Loucy (cell line): ENCODE results near the gene C20orf204.
A peak's percentile ranks its signal among the peaks of the same experiment; 100 is the strongest.

Experiments
- H2AFZ ChIP-seq: fragments of 200-600 bp; sonication (generic); 2 replicates; pipeline ENCODE4 v1.6.0; 2016; ENCODE audit warnings: antibody characterized with exemption, mild to moderate bottlenecking, low read length, moderate library complexity
- H3F3A ChIP-seq: fragments of 200-600 bp; 2 replicates; pipeline ENCODE4 v1.6.0; 2016; ENCODE audit warnings: antibody characterized with exemption, low read depth, mild to moderate bottlenecking
- H3K27me3 ChIP-seq: fragments of 200-600 bp; sonication (generic); 2 replicates; pipeline ENCODE4 v1.6.1; 2014; ENCODE audit warnings: low read length, mild to moderate bottlenecking; ENCODE audit not compliant: insufficient read depth, poor library complexity, severe bottlenecking
- H3K36me3 ChIP-seq: fragments of 200-600 bp; sonication (generic); 2 replicates; pipeline ENCODE4 v1.6.1; 2016; ENCODE audit warnings: low read length; ENCODE audit not compliant: insufficient read depth
- H3K4me1 ChIP-seq: fragments of 200-600 bp; sonication (generic); 2 replicates; pipeline ENCODE4 v1.5.1; 2014; ENCODE audit warnings: low read length, mild to moderate bottlenecking; ENCODE audit not compliant: insufficient read depth, poor library complexity, severe bottlenecking
- H3K4me2 ChIP-seq: fragments of 200-600 bp; sonication (generic); 2 replicates; pipeline ENCODE4 v1.6.0; 2014; ENCODE audit warnings: antibody characterized with exemption, low read length, low read depth, mild to moderate bottlenecking; ENCODE audit not compliant: poor library complexity, severe bottlenecking
- H3K4me3 ChIP-seq: fragments of 200-600 bp; sonication (generic); 2 replicates; pipeline ENCODE4 v1.5.1; 2014; ENCODE audit warnings: low read length, mild to moderate bottlenecking, mixed read lengths; ENCODE audit not compliant: poor library complexity, severe bottlenecking
- H3K79me2 ChIP-seq: fragments of 200-600 bp; sonication (generic); 2 replicates; pipeline ENCODE4 v1.6.1; 2014; ENCODE audit warnings: low read length; ENCODE audit not compliant: insufficient read depth
- H3K9ac ChIP-seq: fragments of 200-600 bp; sonication (generic); 2 replicates; pipeline ENCODE4 v1.6.0; 2014; ENCODE audit warnings: mild to moderate bottlenecking, low read depth, low read length, moderate library complexity; ENCODE audit not compliant: poor library complexity, severe bottlenecking
- H3K9me2 ChIP-seq: fragments of 200-600 bp; sonication (generic); replicated peaks from 2 replicates; pipeline ENCODE4 v1.6.1; 2016; ENCODE audit warnings: low read depth, low read length, mixed read lengths
- H3K9me3 ChIP-seq: fragments of 200-600 bp; sonication (generic); 2 replicates; pipeline ENCODE4 v1.6.1; 2014; ENCODE audit warnings: mild to moderate bottlenecking, antibody characterized with exemption, low read length, low read depth; ENCODE audit not compliant: insufficient read depth
- H4K20me1 ChIP-seq: fragments of 200-600 bp; sonication (generic); 2 replicates; pipeline ENCODE4 v1.6.0; 2014; ENCODE audit warnings: antibody characterized with exemption, low read length, mild to moderate bottlenecking; ENCODE audit not compliant: insufficient read depth, poor library complexity, severe bottlenecking
- CTCF ChIP-seq: fragments of 200-600 bp; sonication (generic); conservative IDR thresholded peaks from 2 replicates; pipeline ENCODE4 v1.5.1; 2014; ENCODE audit warnings: mild to moderate bottlenecking, antibody characterized with exemption, low read length
- EZH2phosphoT487 ChIP-seq: fragments of 200-600 bp; IDR thresholded peaks from 2 replicates; pipeline ENCODE4 v1.6.1; 2018; ENCODE audit warnings: antibody characterized with exemption, mild to moderate bottlenecking, moderate library complexity, borderline replicate concordance

C20orf204 gene

GRCh38 chr20:64035066-64035932 is 683 bp upstream of the C20orf204 start:
- no peaks in the 10 kb centered on the region for H3K9me2 ChIP-seq
- no peak overlapping the region for H2AFZ ChIP-seq
- H4K20me1 ChIP-seq = no peaks in the 10 kb centered on the region
- H3K4me1 ChIP-seq = peaks cover 43% of the 10 kb centered on the region
- no peak overlapping the region for H3K4me2 ChIP-seq
- no peaks in the 10 kb centered on the region for H3K27me3 ChIP-seq
- H3K36me3 ChIP-seq = peaks cover 23% of the 10 kb centered on the region; the same call in 1 of the 2 replicates
- H3K9me3 ChIP-seq = no peaks in the 10 kb centered on the region
- no peak overlapping the region for H3K4me3 ChIP-seq
- H3K9ac ChIP-seq = no peak overlapping the region
- H3F3A ChIP-seq = peaks cover 4% of the 10 kb centered on the region; the same call in 1 of the 2 replicates
- TF ChIP-seq CTCF = no peak
- no peak for TF ChIP-seq EZH2phosphoT487
- H3K79me2 ChIP-seq = no peaks in the 10 kb centered on the region

DNA sequence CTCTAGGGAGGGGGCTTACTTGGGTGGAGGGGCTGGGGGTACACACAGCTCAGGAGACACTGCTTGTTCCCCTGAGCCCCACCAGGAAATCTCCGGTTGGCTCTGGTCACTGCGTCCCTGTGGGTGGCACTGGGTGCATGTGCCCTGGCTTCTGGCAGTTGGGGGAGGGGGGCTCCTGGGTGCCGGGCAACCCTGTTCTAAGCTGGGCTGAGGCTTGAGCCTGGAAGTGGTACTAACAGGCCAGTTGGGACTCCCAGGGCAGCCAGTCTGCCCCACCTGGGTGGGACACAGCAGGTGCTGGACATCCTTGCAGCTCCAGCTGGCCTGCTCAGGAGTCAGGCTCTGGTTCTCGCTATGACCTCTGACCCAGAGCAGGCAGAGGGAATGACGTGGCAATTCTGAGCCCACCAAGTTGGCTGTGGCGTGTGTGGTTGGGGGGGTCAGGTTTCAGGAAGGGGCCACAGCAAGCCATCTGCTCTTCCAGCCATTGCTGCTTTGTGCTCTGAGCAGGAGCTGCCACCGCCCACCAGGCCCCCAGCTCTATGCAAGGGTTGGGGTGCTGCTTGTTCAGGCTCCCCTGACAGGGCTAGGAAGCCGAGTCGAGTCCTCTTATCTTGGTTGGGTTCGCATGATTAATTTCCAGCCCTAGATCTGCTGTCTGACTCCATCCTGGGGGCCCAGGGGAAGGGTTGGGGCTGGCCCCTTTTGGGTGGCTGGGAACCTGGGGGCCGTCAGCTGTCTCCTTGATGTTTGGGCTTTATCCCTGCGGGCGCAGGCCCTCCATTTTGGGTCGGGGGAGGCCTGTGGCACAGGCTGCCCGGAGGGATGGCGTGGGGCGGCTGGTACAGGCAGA is 590 bp downstream of the C20orf204 start:
- Histone ChIP-seq H3K27me3 (no peaks in the 10 kb centered on the region), H4K20me1 (no peaks in the 10 kb centered on the region), H3F3A (peaks cover 4% of the 10 kb centered on the region; the same call in 1 of the 2 replicates), H3K36me3 (peaks cover 14% of the 10 kb centered on the region; the same call in 1 of the 2 replicates), H3K4me1 (peaks cover 50% of the 10 kb centered on the region), H3K9me2 (no peaks in the 10 kb centered on the region), H3K9ac (peak overlapping the region; percentile 44), H3K4me2 (peak overlapping the region; percentile 83), H3K9me3 (no peaks in the 10 kb centered on the region), H3K79me2 (no peaks in the 10 kb centered on the region), H2AFZ (no peak overlapping the region), H3K4me3 (no peak overlapping the region)
- TF ChIP-seq CTCF = no peak
- TF ChIP-seq EZH2phosphoT487 = no peak

GRCh38 chr20:64037199-64037497 is 1.2 kb downstream of the C20orf204 start:
- TF ChIP-seq EZH2phosphoT487 (no peak), CTCF (no peak)
- H3K4me2 ChIP-seq = peak overlapping the region; percentile 83
- no peaks in the 10 kb centered on the region for H3K9me2 ChIP-seq
- peaks cover 8% of the 10 kb centered on the region; the same call in 1 of the 2 replicates for H3K36me3 ChIP-seq
- no peaks in the 10 kb centered on the region for H3K79me2 ChIP-seq
- peaks cover 56% of the 10 kb centered on the region for H3K4me1 ChIP-seq
- no peaks in the 10 kb centered on the region for H3K27me3 ChIP-seq
- no peak overlapping the region for H2AFZ ChIP-seq
- no peaks in the 10 kb centered on the region for H3K9me3 ChIP-seq
- H3K9ac ChIP-seq = peak overlapping the region; percentile 44
- H3K4me3 ChIP-seq = no peak overlapping the region
- peaks cover 4% of the 10 kb centered on the region; the same call in 1 of the 2 replicates for H3F3A ChIP-seq
- H4K20me1 ChIP-seq = no peaks in the 10 kb centered on the region
